GDM1 (cell line): Measurements from ENCODE around the gene ZSWIM9.
A peak's percentile ranks its signal among the peaks of the same experiment; 100 is the strongest.

Source experiments
- DNase-seq: peaks from one replicate; lab custom pipeline; 2025; lab: John Stamatoyannopoulos, UW

The ZSWIM9 gene

GRCh38 chr19:48169939-48170803, at the start of gene ZSWIM9, which contains the start of gene LIG1:
Gene ZSWIM9 (plus strand): TSS chr19:48170680. CDS start chr19:48171803, 1,123 bp downstream.
Gene LIG1 (minus strand): TSS chr19:48170344. CDS start chr19:48165566, 4,778 bp downstream.
- peak; percentile 94 for DNase-seq

- DNase-seq, result no peak
These were observed 49.4 kb upstream of the ZSWIM9 start for GRCh38 chr19:48121066-48121465.

- peak; percentile 19 for DNase-seq
These were observed 48.5 kb upstream of the ZSWIM9 start for GRCh38 chr19:48121909-48122371.

GRCh38 chr19:48122421-48122820, 48.1 kb upstream of the ZSWIM9 start:
- no peak for DNase-seq

- DNase-seq, result no peak
These were observed 46.4 kb upstream of the ZSWIM9 start for GRCh38 chr19:48123907-48124651.

GRCh38 chr19:48127561-48127960, 42.9 kb upstream of the ZSWIM9 start:
- no peak for DNase-seq

- no peak for DNase-seq
These were observed 37.4 kb upstream of the ZSWIM9 start for GRCh38 chr19:48133094-48133493.

GRCh38 chr19:48135411-48135810, 35.1 kb upstream of the ZSWIM9 start:
- no peak for DNase-seq

- DNase-seq, result no peak
These were observed 33.9 kb upstream of the ZSWIM9 start for GRCh38 chr19:48136547-48136946.

- no peak for DNase-seq
These were observed 33.1 kb upstream of the ZSWIM9 start for GRCh38 chr19:48137411-48137810.

GRCh38 chr19:48139053-48139452, 31.4 kb upstream of the ZSWIM9 start:
- DNase-seq, result no peak

GRCh38 chr19:48147597-48148175, 22.8 kb upstream of the ZSWIM9 start:
- DNase-seq, result no peak

GRCh38 chr19:48148576-48148975, 21.9 kb upstream of the ZSWIM9 start:
- no peak for DNase-seq

- no peak for DNase-seq
These were observed 21.1 kb upstream of the ZSWIM9 start for GRCh38 chr19:48149430-48149829.

- peak; percentile 30 for DNase-seq
These were observed 17.9 kb upstream of the ZSWIM9 start for GRCh38 chr19:48152551-48152950.

GRCh38 chr19:48154003-48154402, 16.5 kb upstream of the ZSWIM9 start:
- no peak for DNase-seq

- DNase-seq, result no peak
These were observed 12.2 kb upstream of the ZSWIM9 start for GRCh38 chr19:48158210-48158790.

GRCh38 chr19:48168689-48169088, 1.8 kb upstream of the ZSWIM9 start:
- no peak for DNase-seq

GRCh38 chr19:48169578-48169938, 922 bp upstream of the ZSWIM9 start:
- peak; percentile 28 for DNase-seq

GRCh38 chr19:48170817-48171347, 402 bp downstream of the ZSWIM9 start:
- DNase-seq, result no peak

- DNase-seq, result no peak
These were observed 1.2 kb downstream of the ZSWIM9 start for GRCh38 chr19:48171710-48172109.

- DNase-seq, result no peak
These were observed 4.1 kb downstream of the ZSWIM9 start for GRCh38 chr19:48174445-48175030.
